AG04449 (cell line): ENCODE results near the gene STK33.

Experiments used
- CTCF ChIA-PET: fragments of 350-600 bp; formaldehyde crosslinking; extraction: SDS; loops from one replicate; lab custom pipeline; 2021; ENCODE audit warnings: antibody characterized with exemption; lab: Yijun Ruan, JAX
- POLR2A ChIA-PET: fragments of 400-600, 350-600 bp; formaldehyde crosslinking; extraction: SDS; loops from one replicate; lab custom pipeline; 2020; ENCODE audit warnings: antibody characterized with exemption, inconsistent platforms; lab: Yijun Ruan, JAX
- DNase-seq: peaks from one replicate; pipeline ENCODE4 v3.0.0-alpha.2; 2010; ENCODE audit warnings: low read depth, low spot score
- H3K4me3 ChIP-seq: 2 replicates; pipeline ENCODE4 v1.5.1; 2011; ENCODE audit warnings: low read depth, mild to moderate bottlenecking, control low read depth, low read length
- TF ChIP-seq, protein P1 (sequence below): IDR thresholded peaks from one replicate; pipeline ENCODE4 v1.5.1; 2011; ENCODE audit warnings: mild to moderate bottlenecking, moderate library complexity, low read length, control low read depth, inconsistent platforms; ENCODE audit not compliant: insufficient read depth; ENCODE audit errors: missing control alignments

Gene STK33

GRCh38 chr11:8384199-8384821 lies 209.7 kb downstream of the STK33 start:
- no peak for DNase-seq
- no peak overlapping the region for H3K4me3 ChIP-seq
- ChIA-PET CTCF (no interaction called here), POLR2A (no interaction called here)
- TF ChIP-seq, protein P1, sequence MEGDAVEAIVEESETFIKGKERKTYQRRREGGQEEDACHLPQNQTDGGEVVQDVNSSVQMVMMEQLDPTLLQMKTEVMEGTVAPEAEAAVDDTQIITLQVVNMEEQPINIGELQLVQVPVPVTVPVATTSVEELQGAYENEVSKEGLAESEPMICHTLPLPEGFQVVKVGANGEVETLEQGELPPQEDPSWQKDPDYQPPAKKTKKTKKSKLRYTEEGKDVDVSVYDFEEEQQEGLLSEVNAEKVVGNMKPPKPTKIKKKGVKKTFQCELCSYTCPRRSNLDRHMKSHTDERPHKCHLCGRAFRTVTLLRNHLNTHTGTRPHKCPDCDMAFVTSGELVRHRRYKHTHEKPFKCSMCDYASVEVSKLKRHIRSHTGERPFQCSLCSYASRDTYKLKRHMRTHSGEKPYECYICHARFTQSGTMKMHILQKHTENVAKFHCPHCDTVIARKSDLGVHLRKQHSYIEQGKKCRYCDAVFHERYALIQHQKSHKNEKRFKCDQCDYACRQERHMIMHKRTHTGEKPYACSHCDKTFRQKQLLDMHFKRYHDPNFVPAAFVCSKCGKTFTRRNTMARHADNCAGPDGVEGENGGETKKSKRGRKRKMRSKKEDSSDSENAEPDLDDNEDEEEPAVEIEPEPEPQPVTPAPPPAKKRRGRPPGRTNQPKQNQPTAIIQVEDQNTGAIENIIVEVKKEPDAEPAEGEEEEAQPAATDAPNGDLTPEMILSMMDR = no peak

DNA sequence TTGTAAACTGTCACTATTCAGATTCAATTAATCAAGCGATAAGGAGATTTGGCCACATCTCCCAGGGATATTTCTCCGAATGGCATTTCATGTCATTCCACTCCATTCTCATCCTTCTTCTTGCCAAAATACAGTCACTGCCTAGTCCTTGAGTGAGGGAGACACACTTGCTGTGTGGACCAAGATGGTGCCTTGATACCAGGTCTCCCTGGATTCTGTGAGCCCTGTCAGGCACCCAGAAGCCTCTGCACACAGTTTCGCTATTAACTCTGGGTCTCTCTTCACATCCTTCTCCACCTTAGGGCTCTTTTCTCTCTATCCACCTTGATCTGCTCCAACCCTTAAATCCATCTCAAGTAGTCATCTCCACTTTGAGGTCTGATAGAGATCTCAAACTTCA lies 210.4 kb downstream of the STK33 start:
- H3K4me3 ChIP-seq = no peak overlapping the region
- TF ChIP-seq, protein P1 = no peak
- no peak for DNase-seq
- POLR2A ChIA-PET = no interaction called here
- CTCF ChIA-PET = interaction anchor here (0.7 to 1.2 kb wide), 3 partner anchors 120 to 184 kb away, joined by 3 read pairs; partner anchors contain the start of gene LMO1

- TF ChIP-seq, protein P1 = no peak
- no peak for DNase-seq
- H3K4me3 ChIP-seq = no peak overlapping the region
- ChIA-PET CTCF (interaction anchor here (0.7 to 1.2 kb wide), 3 partner anchors 120 to 184 kb away, joined by 3 read pairs; partner anchors contain the start of gene LMO1), POLR2A (no interaction called here)
Measured at GRCh38 chr11:8383227-8383626, 210.8 kb downstream of the STK33 start.

DNA sequence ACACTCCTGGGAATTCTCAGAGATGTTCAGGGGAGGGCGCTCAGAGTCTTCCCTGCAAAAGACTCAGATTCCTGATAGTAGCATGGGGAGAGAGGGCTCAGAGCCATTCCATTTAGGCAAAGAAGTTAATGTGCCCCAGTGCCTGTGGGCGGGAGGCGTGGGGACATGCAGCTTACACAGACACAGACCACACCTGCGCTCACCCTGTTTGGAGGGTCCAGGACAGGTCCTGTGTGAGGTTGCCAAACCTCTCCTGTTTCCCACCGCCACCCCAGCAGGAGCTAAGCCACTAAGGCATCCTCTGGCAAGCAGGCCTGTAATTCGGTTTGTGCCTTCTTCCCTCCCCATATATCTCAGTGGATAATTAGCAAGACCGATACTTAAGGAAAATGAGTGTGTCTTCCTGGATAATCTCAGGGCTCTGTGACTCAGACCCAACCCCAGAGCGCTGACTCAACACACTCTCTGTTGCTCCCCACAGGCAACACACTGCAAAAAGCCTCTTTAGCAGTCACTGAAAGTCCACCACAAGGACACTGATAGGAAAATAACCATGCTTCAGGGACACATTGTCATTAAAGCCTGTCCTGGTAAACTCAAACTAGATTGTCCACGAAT lies 211.5 kb downstream of the STK33 start:
- TF ChIP-seq, protein P1 = no peak
- no peak for DNase-seq
- ChIA-PET POLR2A (no interaction called here), CTCF (interaction anchor here (0.7 to 1.2 kb wide), 3 partner anchors 180 to 185 kb away, joined by 3 read pairs; no protein-coding TSS in a partner anchor)
- H3K4me3 ChIP-seq = no peak overlapping the region

- no peak for DNase-seq
- ChIA-PET POLR2A (no interaction called here), CTCF (interaction anchor here (0.7 kb wide), 1 partner anchor 181 kb away, joined by 3 read pairs; no protein-coding TSS in a partner anchor)
- TF ChIP-seq, protein P1 = no peak
- no peak overlapping the region for H3K4me3 ChIP-seq
Measured at GRCh38 chr11:8381871-8382396, 212.1 kb downstream of the STK33 start.

- TF ChIP-seq, protein P1 = no peak
- POLR2A ChIA-PET = no interaction called here
- CTCF ChIA-PET = no interaction called here
- no peak overlapping the region for H3K4me3 ChIP-seq
- DNase-seq = no peak
Measured at GRCh38 chr11:8381343-8381742, 212.7 kb downstream of the STK33 start.
